Measurements from ENCODE around the gene SLC16A5. TPM values are rescaled to one million over a fixed set of nuclear protein-coding genes. Genes with fewer than 3 reads are reported as not detected.
"Not testable (repeated sequence)": the region's sequence is repeated elsewhere in the genome, so short reads cannot be mapped to it uniquely, and the experiment has no call there.

Gene SLC16A5
- total RNA-seq, 2 donors from 2014 or later = 28.8 to 54.0 TPM

DNA sequence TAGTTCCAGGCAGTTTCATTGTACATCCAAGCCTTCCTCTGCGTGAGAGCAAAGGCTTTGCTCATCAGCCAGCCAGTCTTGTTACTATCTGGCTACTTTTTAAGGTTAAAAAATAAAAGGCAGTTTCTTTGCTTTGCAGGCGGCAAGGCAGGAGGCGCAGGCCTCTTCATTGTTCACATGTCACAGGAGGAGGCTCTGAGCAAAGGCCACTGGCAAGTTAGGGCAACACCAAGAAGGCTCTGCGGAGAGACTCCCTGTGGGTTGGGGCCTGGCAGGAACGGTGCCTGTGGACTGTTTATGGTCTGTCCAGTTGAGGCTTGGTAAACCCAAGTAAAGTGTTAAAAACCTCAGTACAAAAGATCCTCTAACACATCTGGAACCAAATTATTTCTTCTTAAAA is 47.7 kb downstream of the SLC16A5 start:
- H3K4me3 Mint-ChIP-seq = no peak overlapping the region
- no peak for DNase-seq
- TF ChIP-seq CTCF (conservative IDR thresholded peaks at IDR 0.05) = no peak
- H3K4me3 ChIP-seq (ENCODE audit: low read length) = no peak overlapping the region
- H3K9me3 ChIP-seq (ENCODE audit: control insufficient read depth, low read length) = no peaks in the 10 kb centered on the region
- peaks cover 2% of the 10 kb centered on the region for H3K4me1 Mint-ChIP-seq
- H3K9ac ChIP-seq (ENCODE audit: extremely low read depth, low read length, poor library complexity, severe bottlenecking) = no peak overlapping the region
- H3K4me1 ChIP-seq (ENCODE audit: control insufficient read depth, insufficient read depth, low read length) = peaks cover 2% of the 10 kb centered on the region
- H3K27ac Mint-ChIP-seq = peak overlapping the region; percentile 6
- no peaks in the 10 kb centered on the region for H3K9me3 Mint-ChIP-seq
- no peak overlapping the region for H3K27ac ChIP-seq (ENCODE audit: low read depth, low read length)
- peaks cover 56% of the 10 kb centered on the region for H3K36me3 ChIP-seq (ENCODE audit: control insufficient read depth, insufficient read depth, low read length)
- H3K27me3 ChIP-seq (ENCODE audit: control insufficient read depth, insufficient read depth, low read length, poor library complexity, severe bottlenecking) = no peaks in the 10 kb centered on the region
- 78 to 90% methylated on average over 4 to 5 of the region's 5 CpGs for WGBS, 2 experiments (ENCODE audit: insufficient coverage in 1 of 2, insufficient read length in 1 of 2)
- peaks cover 31% of the 10 kb centered on the region for H3K36me3 Mint-ChIP-seq (ENCODE audit: low read depth)
- no peaks in the 10 kb centered on the region for H3K27me3 Mint-ChIP-seq (ENCODE audit: insufficient read depth)

- H3K4me3 ChIP-seq (ENCODE audit: low read length) = no peak overlapping the region
- Mint-ChIP-seq H3K36me3 (ENCODE audit: low read depth) (peaks cover 34% of the 10 kb centered on the region), H3K9me3 (no peaks in the 10 kb centered on the region), H3K4me1 (no peaks in the 10 kb centered on the region), H3K4me3 (no peak overlapping the region), H3K27ac (peak overlapping the region; percentile 6), H3K27me3 (ENCODE audit: insufficient read depth) (no peaks in the 10 kb centered on the region)
- no peak overlapping the region for H3K9ac ChIP-seq (ENCODE audit: extremely low read depth, low read length, poor library complexity, severe bottlenecking)
- DNase-seq = no peak
- H3K36me3 ChIP-seq (ENCODE audit: control insufficient read depth, insufficient read depth, low read length) = peaks cover 61% of the 10 kb centered on the region
- no peaks in the 10 kb centered on the region for H3K9me3 ChIP-seq (ENCODE audit: control insufficient read depth, low read length)
- TF ChIP-seq CTCF (conservative IDR thresholded peaks at IDR 0.05) = no peak
- 85 to 97% methylated on average over 5 to 8 of the region's 8 CpGs for WGBS, 2 experiments (ENCODE audit: insufficient coverage in 1 of 2, insufficient read length in 1 of 2)
- no peaks in the 10 kb centered on the region for H3K4me1 ChIP-seq (ENCODE audit: control insufficient read depth, insufficient read depth, low read length)
- H3K27ac ChIP-seq (ENCODE audit: low read depth, low read length) = no peak overlapping the region
- no peaks in the 10 kb centered on the region for H3K27me3 ChIP-seq (ENCODE audit: control insufficient read depth, insufficient read depth, low read length, poor library complexity, severe bottlenecking)
These were observed 48.2 kb downstream of the SLC16A5 start for GRCh38 chr17:75135946-75136345.

DNA sequence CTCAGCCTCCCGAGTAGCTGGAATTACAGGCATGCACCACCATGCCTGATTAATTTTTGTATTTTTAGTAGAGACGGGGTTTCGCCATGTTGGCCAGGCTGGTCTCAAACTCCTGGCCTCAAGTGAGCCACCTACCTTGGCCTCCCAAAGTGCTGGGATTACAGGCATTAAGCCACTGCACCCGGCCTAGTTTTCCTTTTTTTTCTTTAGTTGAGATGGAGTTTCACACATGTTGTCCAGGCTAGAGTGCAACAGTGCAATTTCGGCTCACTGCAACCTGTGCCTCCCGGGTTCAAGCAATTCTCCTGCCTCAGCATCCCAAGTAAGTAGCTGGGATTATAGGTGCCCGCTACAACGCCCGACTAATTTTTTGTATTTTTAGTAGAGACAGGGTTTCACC is 50.0 kb downstream of the SLC16A5 start:
- WGBS, 2 experiments (ENCODE audit: insufficient coverage in 1 of 2, insufficient read length in 1 of 2) = 92 to 95% methylated on average over 8 to 9 of the region's 9 CpGs

DNA sequence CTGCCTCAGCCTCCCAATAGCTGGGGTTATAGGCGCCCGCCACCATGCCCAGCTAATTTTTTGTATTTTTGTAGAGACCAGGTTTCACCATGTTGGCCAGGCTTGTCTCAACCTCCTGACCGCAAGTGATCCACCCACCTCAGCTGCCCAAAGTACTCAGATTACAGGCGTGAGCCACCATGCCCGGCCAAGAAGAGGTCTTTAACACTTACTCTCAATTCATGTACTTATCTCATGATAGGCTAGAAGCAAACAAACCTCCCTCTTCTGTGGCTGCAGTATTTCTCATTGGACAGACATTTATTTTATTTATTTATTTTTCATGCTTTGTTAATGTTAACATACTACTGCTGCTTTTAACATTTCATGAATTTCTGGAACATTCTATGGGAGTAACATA is 50.8 kb downstream of the SLC16A5 start:
- no peak for DNase-seq
- H3K36me3 Mint-ChIP-seq (ENCODE audit: low read depth) = peaks cover 49% of the 10 kb centered on the region
- no peaks in the 10 kb centered on the region for H3K4me1 ChIP-seq (ENCODE audit: control insufficient read depth, insufficient read depth, low read length)
- no peak overlapping the region for H3K27ac ChIP-seq (ENCODE audit: low read depth, low read length)
- no peaks in the 10 kb centered on the region for H3K4me1 Mint-ChIP-seq
- 90 to 97% methylated on average over 3 to 5 of the region's 5 CpGs for WGBS, 2 experiments (ENCODE audit: insufficient coverage in 1 of 2, insufficient read length in 1 of 2)
- peaks cover 84% of the 10 kb centered on the region for H3K36me3 ChIP-seq (ENCODE audit: control insufficient read depth, insufficient read depth, low read length)
- no peak overlapping the region for H3K27ac Mint-ChIP-seq
- no peaks in the 10 kb centered on the region for H3K9me3 Mint-ChIP-seq
- H3K4me3 ChIP-seq (ENCODE audit: low read length) = no peak overlapping the region
- H3K4me3 Mint-ChIP-seq = no peak overlapping the region
- no peak for TF ChIP-seq CTCF (conservative IDR thresholded peaks at IDR 0.05)
- H3K27me3 ChIP-seq (ENCODE audit: control insufficient read depth, insufficient read depth, low read length, poor library complexity, severe bottlenecking) = no peaks in the 10 kb centered on the region
- no peak overlapping the region for H3K9ac ChIP-seq (ENCODE audit: extremely low read depth, low read length, poor library complexity, severe bottlenecking)
- no peaks in the 10 kb centered on the region for H3K9me3 ChIP-seq (ENCODE audit: control insufficient read depth, low read length)
- no peaks in the 10 kb centered on the region for H3K27me3 Mint-ChIP-seq (ENCODE audit: insufficient read depth)

More for the DNA sequence above, 50.0 kb downstream of the SLC16A5 start:
- H3K36me3 ChIP-seq (ENCODE audit: control insufficient read depth, insufficient read depth, low read length) = peaks cover 76% of the 10 kb centered on the region
- H3K27ac ChIP-seq (ENCODE audit: low read depth, low read length); DNase-seq; H3K4me1 ChIP-seq (ENCODE audit: control insufficient read depth, insufficient read depth, low read length); H3K27me3 Mint-ChIP-seq (ENCODE audit: insufficient read depth); H3K4me3 ChIP-seq (ENCODE audit: low read length); H3K4me1 Mint-ChIP-seq; H3K9me3 Mint-ChIP-seq; H3K9ac ChIP-seq (ENCODE audit: extremely low read depth, low read length, poor library complexity, severe bottlenecking); H3K4me3 Mint-ChIP-seq; H3K27ac Mint-ChIP-seq; H3K27me3 ChIP-seq (ENCODE audit: control insufficient read depth, insufficient read depth, low read length, poor library complexity, severe bottlenecking); H3K9me3 ChIP-seq (ENCODE audit: control insufficient read depth, low read length): not testable (repeated sequence)
- H3K36me3 Mint-ChIP-seq (ENCODE audit: low read depth) = peaks cover 43% of the 10 kb centered on the region

Measured in endodermal cell (in vitro differentiated cells).